ENCODE measurements around the gene HLA-DQA1.
A peak's percentile ranks its signal among the peaks of the same experiment; 100 is the strongest.
"Not testable (repeated sequence)": the region's sequence is repeated elsewhere in the genome, so short reads cannot be mapped to it uniquely, and the experiment has no call there.

The HLA-DQA1 gene

DNA sequence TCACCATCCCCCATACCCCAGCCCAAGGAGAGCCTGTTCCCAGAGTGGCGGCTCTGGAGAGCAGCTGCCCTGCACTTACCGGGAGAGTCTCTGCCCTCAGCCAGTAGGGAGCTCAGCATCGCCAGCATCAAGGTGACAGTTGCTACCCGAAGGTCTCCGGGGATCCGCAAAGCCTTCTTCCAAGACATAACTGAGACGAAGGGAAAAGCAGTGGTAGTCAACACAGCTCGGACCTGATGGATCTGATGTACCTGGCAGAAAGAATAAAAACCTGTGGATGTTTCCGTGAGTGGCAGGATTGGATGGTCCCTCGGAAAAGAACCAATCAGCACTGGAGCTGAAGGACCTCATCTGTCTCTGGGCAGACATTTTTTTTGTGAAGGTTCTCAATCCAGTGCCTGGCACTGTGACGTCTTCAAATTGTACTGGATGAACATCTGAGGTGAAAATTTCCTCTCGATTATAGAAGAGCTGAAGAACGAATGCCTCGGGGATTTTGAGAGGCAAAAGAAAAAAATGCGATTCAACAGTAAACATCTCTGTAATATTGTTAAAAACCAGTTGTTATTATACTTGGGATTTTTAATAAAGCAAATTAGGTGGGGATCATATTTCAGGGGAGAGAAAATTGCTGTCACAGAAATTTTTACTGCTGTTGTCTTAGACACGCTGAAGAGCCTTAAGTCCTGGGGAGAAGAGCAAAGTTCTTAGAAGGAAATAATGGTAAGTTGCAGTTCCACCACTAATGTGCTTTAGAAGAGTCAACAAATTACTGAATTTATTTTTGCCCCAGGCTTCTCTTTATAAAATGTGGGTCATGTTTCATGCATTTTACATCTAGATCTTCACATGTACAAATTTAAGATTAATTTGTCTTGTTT lies 29.5 kb downstream of the HLA-DQA1 start, which contains the start of gene HLA-DQB1:
TSS of gene HLA-DQB1 (minus strand) at position 238 of the 881 bp plus-strand sequence. CDS start at position 188, 50 bp downstream.
- peak; percentile 30 for DNase-seq (ENCODE audit: low read depth)
- TF ChIP-seq, protein P1, sequence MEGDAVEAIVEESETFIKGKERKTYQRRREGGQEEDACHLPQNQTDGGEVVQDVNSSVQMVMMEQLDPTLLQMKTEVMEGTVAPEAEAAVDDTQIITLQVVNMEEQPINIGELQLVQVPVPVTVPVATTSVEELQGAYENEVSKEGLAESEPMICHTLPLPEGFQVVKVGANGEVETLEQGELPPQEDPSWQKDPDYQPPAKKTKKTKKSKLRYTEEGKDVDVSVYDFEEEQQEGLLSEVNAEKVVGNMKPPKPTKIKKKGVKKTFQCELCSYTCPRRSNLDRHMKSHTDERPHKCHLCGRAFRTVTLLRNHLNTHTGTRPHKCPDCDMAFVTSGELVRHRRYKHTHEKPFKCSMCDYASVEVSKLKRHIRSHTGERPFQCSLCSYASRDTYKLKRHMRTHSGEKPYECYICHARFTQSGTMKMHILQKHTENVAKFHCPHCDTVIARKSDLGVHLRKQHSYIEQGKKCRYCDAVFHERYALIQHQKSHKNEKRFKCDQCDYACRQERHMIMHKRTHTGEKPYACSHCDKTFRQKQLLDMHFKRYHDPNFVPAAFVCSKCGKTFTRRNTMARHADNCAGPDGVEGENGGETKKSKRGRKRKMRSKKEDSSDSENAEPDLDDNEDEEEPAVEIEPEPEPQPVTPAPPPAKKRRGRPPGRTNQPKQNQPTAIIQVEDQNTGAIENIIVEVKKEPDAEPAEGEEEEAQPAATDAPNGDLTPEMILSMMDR (conservative IDR thresholded peaks at IDR 0.05; ENCODE audit: low read depth, low read length), result no peak
- no peak within 1 kb of the TSS for H3K4me3 ChIP-seq (ENCODE audit: low read depth, low read length)

DNA sequence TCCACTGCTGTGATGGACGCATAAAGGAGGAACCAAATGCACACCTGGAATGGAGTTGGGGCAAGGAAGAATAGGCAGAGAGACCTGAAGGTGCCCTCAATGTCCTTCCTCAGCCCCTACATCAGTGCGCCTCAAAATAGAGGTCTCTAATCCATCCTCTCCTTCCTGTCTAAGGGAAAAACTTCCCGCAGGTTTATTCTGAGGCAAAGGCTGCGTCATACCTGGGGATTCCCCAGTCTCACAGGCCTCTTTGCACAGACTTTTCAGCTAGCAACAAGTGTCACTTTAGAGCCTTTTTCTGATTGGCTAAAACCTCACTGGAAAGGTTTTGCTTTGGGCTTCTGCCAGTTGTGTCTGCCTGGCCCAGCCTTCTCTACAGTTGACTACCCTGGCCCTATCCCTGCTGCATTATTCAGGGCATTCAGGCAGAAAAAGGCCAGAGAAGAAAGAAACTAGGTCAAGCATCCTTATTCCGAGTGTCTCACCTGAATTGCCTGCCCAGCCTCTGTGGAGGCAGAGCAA lies 31.1 kb downstream of the HLA-DQA1 start:
- TF ChIP-seq, protein P1 (conservative IDR thresholded peaks at IDR 0.05; ENCODE audit: low read depth, low read length), result no peak
- peak; percentile 76 for DNase-seq (ENCODE audit: low read depth)
- no peak overlapping the region for H3K4me3 ChIP-seq (ENCODE audit: low read depth, low read length)

- TF ChIP-seq, protein P1 (conservative IDR thresholded peaks at IDR 0.05; ENCODE audit: low read depth, low read length), result no peak
Observed at GRCh38 chr6:32669240-32669639, 32.0 kb downstream of the HLA-DQA1 start.

DNA sequence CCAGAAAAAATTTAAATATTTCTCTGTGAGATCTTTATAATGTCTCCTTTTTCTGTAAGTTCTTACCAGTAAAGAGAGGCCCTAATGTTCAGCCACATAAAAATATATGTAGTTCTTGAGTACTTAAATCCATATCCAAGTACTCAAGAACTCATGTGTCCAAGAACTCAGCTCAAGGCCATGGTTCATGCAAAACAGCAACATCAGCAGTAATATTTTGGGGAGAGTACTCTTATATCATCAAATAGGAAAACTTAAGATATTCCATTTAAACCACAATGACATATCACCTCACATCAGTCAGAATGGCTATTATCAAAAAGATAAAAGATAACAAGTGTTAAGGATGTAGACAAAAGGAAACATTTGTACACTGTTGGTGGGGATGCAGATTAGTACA lies 32.7 kb downstream of the HLA-DQA1 start:
- DNase-seq (ENCODE audit: low read depth), result no peak
- H3K4me3 ChIP-seq (ENCODE audit: low read depth, low read length), result no peak overlapping the region
- TF ChIP-seq, protein P1 (conservative IDR thresholded peaks at IDR 0.05; ENCODE audit: low read depth, low read length), result no peak

More at GRCh38 chr6:32669240-32669639, 32.0 kb downstream of the HLA-DQA1 start:
- DNase-seq (ENCODE audit: low read depth), result no peak
- H3K4me3 ChIP-seq (ENCODE audit: low read depth, low read length), result no peak overlapping the region

GRCh38 chr6:32671908-32672307 lies 34.7 kb downstream of the HLA-DQA1 start:
- DNase-seq (ENCODE audit: low read depth); H3K4me3 ChIP-seq (ENCODE audit: low read depth, low read length): not testable (repeated sequence)

- H3K4me3 ChIP-seq (ENCODE audit: low read depth, low read length); DNase-seq (ENCODE audit: low read depth): not testable (repeated sequence)
Observed at GRCh38 chr6:32674123-32674522, 36.9 kb downstream of the HLA-DQA1 start.

DNA sequence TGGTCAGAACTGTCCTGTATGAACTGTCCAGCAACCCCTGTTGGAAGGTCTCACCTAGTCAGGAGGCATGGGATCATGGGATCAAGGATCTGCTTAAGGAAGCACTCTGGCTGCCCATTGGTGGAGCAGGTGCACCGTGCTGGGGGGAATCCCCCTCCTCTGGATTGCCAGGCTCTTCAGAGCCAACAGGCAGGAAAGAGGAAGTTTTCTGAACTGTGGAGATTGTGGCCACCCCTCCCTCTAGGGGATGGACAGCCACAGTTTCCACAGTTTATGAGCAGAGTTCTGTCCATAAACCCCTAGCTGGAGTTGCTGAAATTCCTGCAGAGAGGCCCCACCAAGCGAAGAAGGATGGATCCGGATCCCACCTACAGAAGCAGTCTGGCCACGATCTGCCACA lies 42.3 kb downstream of the HLA-DQA1 start:
- DNase-seq (ENCODE audit: low read depth), result no peak
- no peak overlapping the region for H3K4me3 ChIP-seq (ENCODE audit: low read depth, low read length)
- TF ChIP-seq, protein P1 (conservative IDR thresholded peaks at IDR 0.05; ENCODE audit: low read depth, low read length), result no peak

- TF ChIP-seq, protein P1 (conservative IDR thresholded peaks at IDR 0.05; ENCODE audit: low read depth, low read length), result no peak
- H3K4me3 ChIP-seq (ENCODE audit: low read depth, low read length), result no peak overlapping the region
- DNase-seq (ENCODE audit: low read depth), result no peak
Observed at GRCh38 chr6:32680055-32680454, 42.8 kb downstream of the HLA-DQA1 start.
